Endothelial cell of umbilical vein (primary cell): ENCODE results near the gene CAPZA2. TPM values are rescaled to one million over a fixed set of nuclear protein-coding genes. Genes with fewer than 3 reads are reported as not detected.

Source experiments
- BruUV-seq: library from RNA; stranded (reverse); fragments of 400-500 nt; replicated peaks from 2 replicates; lab custom pipeline; 2021; lab: Mats Ljungman, UMichigan
- CTCF ChIA-PET: fragments of 300-600, 350-600 bp; sonication (Branson Sonifier 250); formaldehyde crosslinking; loops from one replicate; lab custom pipeline; 2021; ENCODE audit warnings: antibody characterized with exemption, inconsistent platforms; lab: Charles Lee
- POLR2A ChIA-PET: fragments of 300-600, 350-600 bp; sonication (Branson Sonifier 250); formaldehyde crosslinking; loops from one replicate; lab custom pipeline; 2021; ENCODE audit warnings: antibody characterized with exemption, inconsistent platforms; lab: Charles Lee
- DNase-seq: peaks from one replicate; pipeline ENCODE4 v3.0.0-alpha.2; 2011; ENCODE audit warnings: low read depth, low spot score
- FAIRE-seq: peaks from 2 replicates; lab custom pipeline; 2011; peaks lifted over from hg19 to GRCh38; lab: Jason Lieb, UNC
- H2AFZ ChIP-seq: 2 replicates; pipeline ENCODE4 v1.6.0; 2012; ENCODE audit warnings: low read depth, low read length, control low read depth, inconsistent platforms
- H3K27ac ChIP-seq: 2 replicates; pipeline ENCODE4 v1.5.1; 2011; ENCODE audit warnings: low read depth, mild to moderate bottlenecking, control low read depth, low read length, moderate library complexity; ENCODE audit not compliant: insufficient read depth
- H3K27me3 ChIP-seq, 2 experiments: 2 replicates each; pipeline versions ENCODE4 v1.6.0 to v1.6.1; 2011; ENCODE audit warnings: low read length in 2 of 2, mixed read lengths in 1 of 2; ENCODE audit not compliant: control insufficient read depth in 2 of 2, insufficient read depth in 2 of 2
- H3K36me3 ChIP-seq, 2 experiments: 2 replicates in 1 of 2; 3 replicates in 1 of 2; pipeline ENCODE4 v1.5.1; 2011; ENCODE audit warnings: low read length in 2 of 2, mild to moderate bottlenecking in 1 of 2, moderate library complexity in 1 of 2; ENCODE audit not compliant: control insufficient read depth in 2 of 2, insufficient read depth in 2 of 2; ENCODE audit errors: extremely low read depth in 1 of 2
- H3K4me1 ChIP-seq: 3 replicates; pipeline ENCODE4 v1.5.1; 2011; ENCODE audit warnings: mild to moderate bottlenecking, low read length; ENCODE audit not compliant: control insufficient read depth, insufficient read depth; ENCODE audit errors: extremely low read depth
- H3K4me2 ChIP-seq: 2 replicates; pipeline ENCODE4 v1.6.1; 2011; ENCODE audit warnings: low read length, control low read depth, mixed read lengths; ENCODE audit not compliant: insufficient read depth
- H3K4me3 ChIP-seq, 3 experiments: fragments of 200-600 bp in 1 of 3; sonication (generic), shearing (Covaris generic) in 1 of 3; replicated peaks in 1 of 3; 2 replicates each; pipeline ENCODE4 v1.5.1; 2011 to 2016; ENCODE audit warnings: control low read depth in 3 of 3, low read length in 3 of 3, mild to moderate bottlenecking in 2 of 3, inconsistent platforms in 1 of 3, low read depth in 1 of 3, moderate library complexity in 1 of 3; ENCODE audit not compliant: insufficient read depth in 1 of 3
- H3K79me2 ChIP-seq: 2 replicates; pipeline ENCODE4 v1.6.0; 2012; ENCODE audit warnings: low read length, inconsistent platforms; ENCODE audit not compliant: control insufficient read depth, insufficient read depth
- H3K9ac ChIP-seq: replicated peaks from 2 replicates; pipeline ENCODE3; 2011; ENCODE audit warnings: low read length, control low read depth; ENCODE audit not compliant: insufficient read depth; ENCODE audit errors: extremely low read depth
- H3K9me1 ChIP-seq: replicated peaks from 3 replicates; pipeline ENCODE4 v1.6.0; 2011; ENCODE audit warnings: mild to moderate bottlenecking, low read length; ENCODE audit not compliant: control insufficient read depth, insufficient read depth; ENCODE audit errors: extremely low read depth
- H3K9me3 ChIP-seq: replicated peaks from 2 replicates; pipeline ENCODE4 v1.5.1; 2012; ENCODE audit warnings: low read length, inconsistent platforms; ENCODE audit not compliant: control insufficient read depth, insufficient read depth
- H4K20me1 ChIP-seq: replicated peaks from 2 replicates; pipeline ENCODE3; 2011; ENCODE audit warnings: mild to moderate bottlenecking, low read length; ENCODE audit not compliant: control insufficient read depth, insufficient read depth; ENCODE audit errors: extremely low read depth
- CTCF ChIP-seq, 2 donors: IDR thresholded peaks; 1 replicate in 1 of 2; 2 replicates in 1 of 2; pipeline ENCODE4 v1.5.1; 2011; ENCODE audit warnings: low read length in 2 of 2, mild to moderate bottlenecking in 2 of 2, moderate library complexity in 2 of 2, control low read depth in 1 of 2, inconsistent platforms in 1 of 2, low read depth in 1 of 2; ENCODE audit not compliant: insufficient read depth in 1 of 2; ENCODE audit errors: extremely low read depth in 1 of 2
- EZH2 ChIP-seq: IDR thresholded peaks from 2 replicates; pipeline ENCODE4 v1.6.1; 2012; ENCODE audit warnings: borderline replicate concordance, low read depth, mild to moderate bottlenecking, moderate library complexity, low read length, inconsistent platforms; ENCODE audit not compliant: severe bottlenecking
- FOS ChIP-seq: IDR thresholded peaks from 2 replicates; pipeline ENCODE4 v1.6.1; 2011; ENCODE audit warnings: mild to moderate bottlenecking, low read length, moderate library complexity, borderline replicate concordance; ENCODE audit not compliant: insufficient read depth
- GATA2 ChIP-seq: IDR thresholded peaks from 2 replicates; pipeline ENCODE4 v1.7.0; 2011; ENCODE audit warnings: low read depth, mild to moderate bottlenecking, moderate library complexity, mixed read lengths, low read length; ENCODE audit not compliant: insufficient read length, insufficient read depth
- JUN ChIP-seq: IDR thresholded peaks from 2 replicates; pipeline ENCODE4 v1.6.1; 2011; ENCODE audit warnings: borderline replicate concordance, low read depth; ENCODE audit not compliant: insufficient read length, insufficient read depth
- MAX ChIP-seq: IDR thresholded peaks from 2 replicates; pipeline ENCODE4 v1.6.1; 2011; ENCODE audit not compliant: insufficient read depth, insufficient read length
- MYC ChIP-seq: IDR thresholded peaks from one replicate; pipeline ENCODE4 v1.6.1; 2011; ENCODE audit warnings: mild to moderate bottlenecking, low read depth, low read length
- POLR2A ChIP-seq: IDR thresholded peaks from 2 replicates; pipeline ENCODE4 v1.6.1; 2012; ENCODE audit warnings: low read depth, mild to moderate bottlenecking, control low read depth, low read length
- POLR2AphosphoS5 ChIP-seq: IDR thresholded peaks from 2 replicates; pipeline ENCODE4 v1.6.1; 2012; ENCODE audit warnings: low read depth, mild to moderate bottlenecking, control low read depth, low read length, moderate library complexity; ENCODE audit not compliant: insufficient read depth
- dilution Hi-C: fragments of 300-500 bp; cut with MboI; formaldehyde crosslinking; loops from one replicate; pipeline ENCODE4 v1.15.0; 2019; ENCODE audit warnings: low sequenced_read_pairs; ENCODE audit not compliant: extremely low pct_ligation_motif_present
- intact Hi-C: fragments of 100-400 bp; cut with micrococcal nuclease; formaldehyde crosslinking; loops from one replicate; pipeline ENCODE4 v1.10.0; 2022
- polyA plus RNA-seq, 4 experiments: library from polyadenylated mRNA; depleted of rRNA in 3 of 4; stranded (reverse) in 3 of 4; unstranded in 1 of 4; fragments of >200 nt; gene quantifications; 2 replicates each; pipeline versions ENCODE4 v1.2.1 to v1.2.3, GENCODE V29; 2011 to 2012; ENCODE audit warnings: missing spikeins in 1 of 4
- total RNA-seq: library from RNA; stranded (reverse); gene quantifications from 2 replicates; pipeline ENCODE4 v1.2.3, GENCODE V29; 2021

Gene CAPZA2
- total and polyA plus RNA-seq, 2 donors (not counting 3 experiments of a cell fraction or from before 2014, with no cell fraction given), result 48.1 to 347 TPM

GRCh38 chr7:116828281-116828680 is 34.1 kb upstream of the CAPZA2 start:
- CTCF ChIA-PET, result interaction anchor here (0.6 to 0.7 kb wide), 2 partner anchors 62 to 596 kb away, joined by 3 read pairs; no protein-coding TSS in a partner anchor
- no peaks in the 10 kb centered on the region for H3K9me1 ChIP-seq
- TF ChIP-seq GATA2 (no peak), MAX (no peak), EZH2 (no peak), POLR2A (no peak), POLR2AphosphoS5 (no peak), FOS (no peak), CTCF (IDR thresholded peaks at IDR 0.05; ENCODE audit: extremely low read depth in 1 of 2, insufficient read depth in 1 of 2, low read depth in 1 of 2, low read length in 2 of 2) (no peak), JUN (no peak), MYC (no peak)
- H3K9ac ChIP-seq, result no peak overlapping the region
- no peak for DNase-seq
- POLR2A ChIA-PET, result no interaction called here
- no peak for FAIRE-seq
- no peak overlapping the region for H3K27ac ChIP-seq
- no peaks in the 10 kb centered on the region for H3K4me1 ChIP-seq
- H3K27me3 ChIP-seq, result no peaks in the 10 kb centered on the region
- dilution Hi-C loops (no loop called here), intact Hi-C loops (no loop called here)
- H4K20me1 ChIP-seq, result no peaks in the 10 kb centered on the region
- no TSS peak for BruUV-seq
- H3K79me2 ChIP-seq, result no peaks in the 10 kb centered on the region
- no peaks in the 10 kb centered on the region for H3K9me3 ChIP-seq
- H3K36me3 ChIP-seq, result no peaks in the 10 kb centered on the region
- H3K4me3 ChIP-seq, result no peak overlapping the region
- no peak overlapping the region for H3K4me2 ChIP-seq
- no peak overlapping the region for H2AFZ ChIP-seq
